ENCODE measurements around the gene YTHDC2. TPM values are rescaled to one million over a fixed set of nuclear protein-coding genes. Genes with fewer than 3 reads are reported as not detected.

Gene YTHDC2
- total RNA-seq, result 10 to 100 TPM; 11.1 to 38.9 (median 21.2) TPM

DNA sequence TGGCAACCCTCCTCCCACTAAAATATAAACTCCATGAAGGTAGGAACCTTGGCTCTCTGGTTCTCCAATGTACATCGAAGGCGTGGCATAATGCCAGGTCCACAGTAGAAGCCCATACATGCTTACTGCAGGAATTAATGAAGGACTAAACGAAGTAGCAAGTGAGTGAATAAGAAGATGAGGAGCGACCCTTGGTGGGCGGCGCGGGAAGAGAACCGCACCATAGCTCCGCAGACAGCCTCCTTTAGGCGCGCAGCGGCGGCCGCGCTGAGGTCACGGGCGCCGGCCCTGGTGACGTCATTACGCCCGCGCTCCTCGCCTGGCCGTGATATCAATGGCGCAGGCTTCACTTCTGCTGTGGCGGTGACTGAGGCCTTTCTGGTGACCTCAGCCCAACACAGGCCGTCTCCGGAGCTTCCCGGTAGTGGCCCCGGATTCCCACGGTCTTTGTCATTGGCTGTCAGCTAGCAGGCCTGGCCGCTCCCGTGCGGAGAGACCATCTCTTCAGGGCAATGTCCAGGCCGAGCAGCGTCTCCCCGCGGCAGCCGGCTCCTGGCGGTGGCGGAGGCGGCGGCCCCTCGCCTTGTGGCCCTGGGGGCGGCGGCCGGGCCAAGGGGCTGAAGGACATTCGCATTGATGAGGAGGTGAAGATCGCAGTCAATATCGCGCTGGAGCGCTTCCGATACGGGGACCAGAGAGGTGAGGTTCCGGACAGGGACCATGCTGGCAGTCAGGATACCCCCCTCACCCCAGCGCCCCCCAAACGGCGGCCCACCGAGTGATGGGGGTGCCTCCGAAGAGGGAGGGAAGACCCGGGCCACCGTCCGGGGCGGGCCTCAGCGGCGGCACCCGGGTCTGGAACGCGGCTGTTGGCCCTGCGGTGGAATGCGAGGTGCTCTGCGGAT lies at the start of gene YTHDC2:
TSS of gene YTHDC2 (plus strand) at position 311 of the 905 bp plus-strand sequence. CDS start at position 513, 202 bp downstream.
- H3K4me3 ChIP-seq, result peak within 1 kb of the TSS; percentile 70 to 88
- peak; percentile 96 for ATAC-seq
- H3K27me3 ChIP-seq, result no peaks in the 10 kb centered on the region
- WGBS, 2 donors (ENCODE audit: low coverage in 1 of 2), result 2 to 18% methylated on average over 3 to 13 of the region's 72 CpGs
- peaks cover 0 to 37% (median 3%) of the 10 kb centered on the region in 3 donors for H3K4me1 ChIP-seq
- no peaks in the 10 kb centered on the region for H3K9me3 ChIP-seq
- peaks cover 0 to 22% of the 10 kb centered on the region in 2 donors for H3K36me3 ChIP-seq
- H3K27ac ChIP-seq, result peak within 1 kb of the TSS; percentile 79 to 98 (median 94)
- TF ChIP-seq POLR2AphosphoS5 (IDR thresholded peaks at IDR 0.05), result peak; percentile 75
- TF ChIP-seq EP300 (IDR thresholded peaks at IDR 0.05), result no peak
- TF ChIP-seq, protein P1, sequence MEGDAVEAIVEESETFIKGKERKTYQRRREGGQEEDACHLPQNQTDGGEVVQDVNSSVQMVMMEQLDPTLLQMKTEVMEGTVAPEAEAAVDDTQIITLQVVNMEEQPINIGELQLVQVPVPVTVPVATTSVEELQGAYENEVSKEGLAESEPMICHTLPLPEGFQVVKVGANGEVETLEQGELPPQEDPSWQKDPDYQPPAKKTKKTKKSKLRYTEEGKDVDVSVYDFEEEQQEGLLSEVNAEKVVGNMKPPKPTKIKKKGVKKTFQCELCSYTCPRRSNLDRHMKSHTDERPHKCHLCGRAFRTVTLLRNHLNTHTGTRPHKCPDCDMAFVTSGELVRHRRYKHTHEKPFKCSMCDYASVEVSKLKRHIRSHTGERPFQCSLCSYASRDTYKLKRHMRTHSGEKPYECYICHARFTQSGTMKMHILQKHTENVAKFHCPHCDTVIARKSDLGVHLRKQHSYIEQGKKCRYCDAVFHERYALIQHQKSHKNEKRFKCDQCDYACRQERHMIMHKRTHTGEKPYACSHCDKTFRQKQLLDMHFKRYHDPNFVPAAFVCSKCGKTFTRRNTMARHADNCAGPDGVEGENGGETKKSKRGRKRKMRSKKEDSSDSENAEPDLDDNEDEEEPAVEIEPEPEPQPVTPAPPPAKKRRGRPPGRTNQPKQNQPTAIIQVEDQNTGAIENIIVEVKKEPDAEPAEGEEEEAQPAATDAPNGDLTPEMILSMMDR (IDR thresholded peaks at IDR 0.05), result peak in 2 of 4 experiments; percentile 11 to 36
- peak; percentile 61 to 65 for TF ChIP-seq POLR2A (IDR thresholded peaks at IDR 0.05)

DNA sequence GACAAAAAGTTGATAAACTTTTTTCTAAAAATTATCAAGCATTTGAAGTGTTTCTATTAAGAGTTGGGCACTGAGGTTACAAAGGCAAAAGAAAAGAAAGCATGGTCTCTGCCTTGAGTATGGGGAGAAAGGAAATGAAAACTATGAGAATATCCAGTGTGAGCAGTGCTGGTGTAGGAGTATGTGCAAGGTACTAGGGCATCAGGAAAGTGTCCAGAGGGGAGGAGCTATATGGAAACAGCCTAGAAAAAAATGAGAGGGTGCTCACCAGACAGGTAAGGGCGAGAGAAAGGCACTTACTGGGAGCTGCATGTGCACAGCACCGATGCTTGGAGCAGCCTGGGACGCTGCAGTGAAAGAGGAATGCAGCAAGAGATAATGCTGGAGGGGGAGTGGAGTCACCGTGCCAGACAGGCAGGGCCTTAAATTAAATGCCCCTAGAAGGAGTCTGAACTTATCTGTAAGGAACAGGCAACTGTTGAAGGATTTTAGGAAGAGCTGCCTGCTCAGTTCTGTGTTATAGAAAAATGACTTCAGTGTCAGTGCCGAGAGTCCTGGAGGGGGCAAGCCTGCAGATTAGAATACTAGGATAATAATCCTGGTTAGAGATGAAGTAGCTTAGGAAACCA lies 39.3 kb upstream of the YTHDC2 start:
- no peak overlapping the region for H3K4me3 ChIP-seq
- no peaks in the 10 kb centered on the region for H3K9me3 ChIP-seq
- H3K27me3 ChIP-seq, result no peaks in the 10 kb centered on the region
- ATAC-seq, result no peak
- no peaks in the 10 kb centered on the region for H3K36me3 ChIP-seq
- 27 to 63% methylated on average over 4 to 5 of the region's 5 CpGs for WGBS, 2 donors (ENCODE audit: low coverage in 1 of 2)
- no peaks in the 10 kb centered on the region for H3K4me1 ChIP-seq
- H3K27ac ChIP-seq, result no peak overlapping the region
- TF ChIP-seq POLR2AphosphoS5 (IDR thresholded peaks at IDR 0.05), result no peak

DNA sequence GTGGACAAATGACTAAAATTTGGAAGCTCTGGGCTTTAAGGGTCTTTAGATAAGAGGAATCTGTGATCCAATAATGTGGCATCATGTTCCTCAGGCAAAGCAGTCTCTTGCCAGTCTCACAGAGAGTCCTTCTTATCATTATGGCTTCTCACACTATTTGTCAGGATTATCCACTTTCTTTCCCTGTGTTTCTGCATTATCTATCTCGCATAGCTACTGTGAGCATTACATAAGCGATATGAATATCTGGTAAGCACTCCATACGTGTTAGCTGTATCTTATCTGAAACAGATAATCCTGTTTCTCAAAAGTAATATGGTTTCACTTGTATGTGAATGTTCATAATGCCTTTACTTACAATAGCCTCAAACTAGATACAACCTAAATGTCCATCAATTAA lies 34.8 kb upstream of the YTHDC2 start:
- Histone ChIP-seq H3K4me1 (no peaks in the 10 kb centered on the region), H3K9me3 (no peaks in the 10 kb centered on the region), H3K4me3 (no peak overlapping the region), H3K36me3 (no peaks in the 10 kb centered on the region), H3K27me3 (no peaks in the 10 kb centered on the region), H3K27ac (no peak overlapping the region)
- 78 to 90% methylated on average over 3 of the region's 3 CpGs for WGBS, 2 donors (ENCODE audit: low coverage in 1 of 2)
- TF ChIP-seq, protein P1 (IDR thresholded peaks at IDR 0.05), result no peak
- TF ChIP-seq EP300 (IDR thresholded peaks at IDR 0.05) (no peak), POLR2AphosphoS5 (IDR thresholded peaks at IDR 0.05) (no peak), POLR2A (IDR thresholded peaks at IDR 0.05) (no peak)
- ATAC-seq, result no peak

DNA sequence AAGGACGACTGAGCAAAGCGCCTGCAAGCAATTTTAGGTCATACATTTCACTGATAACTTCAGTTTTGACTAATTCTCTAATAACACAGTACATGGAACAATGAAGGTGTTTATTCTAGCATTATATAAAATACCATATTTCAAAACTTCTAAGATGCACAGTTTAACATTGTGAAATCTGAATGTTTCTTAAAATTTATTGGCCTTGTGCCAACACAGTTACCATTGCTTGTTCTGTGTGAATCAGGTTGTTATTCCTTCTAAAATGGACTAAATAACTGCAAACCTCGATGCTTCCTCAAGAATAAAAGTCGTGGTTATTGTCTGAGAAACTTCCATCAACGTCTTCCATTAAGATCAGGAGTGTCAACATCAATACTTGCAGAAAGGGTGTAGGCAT lies 33.3 kb upstream of the YTHDC2 start:
- ATAC-seq, result no peak
- no peak overlapping the region for H3K4me3 ChIP-seq
- no peaks in the 10 kb centered on the region for H3K4me1 ChIP-seq
- WGBS, 2 donors (ENCODE audit: low coverage in 1 of 2), result 69 to 80% methylated on average over 5 of the region's 5 CpGs
- no peak overlapping the region for H3K27ac ChIP-seq
- no peaks in the 10 kb centered on the region for H3K27me3 ChIP-seq
- TF ChIP-seq EP300 (IDR thresholded peaks at IDR 0.05), result no peak
- TF ChIP-seq POLR2A (IDR thresholded peaks at IDR 0.05), result no peak
- TF ChIP-seq, protein P1 (IDR thresholded peaks at IDR 0.05), result no peak
- no peaks in the 10 kb centered on the region for H3K9me3 ChIP-seq
- H3K36me3 ChIP-seq, result no peaks in the 10 kb centered on the region

- 0 to 6% methylated on average over 2 to 17 of the region's 18 CpGs for WGBS, 2 donors (ENCODE audit: low coverage in 1 of 2)
- peaks cover 0 to 21% (median 0%) of the 10 kb centered on the region in 3 donors for H3K4me1 ChIP-seq
- H3K9me3 ChIP-seq, result peaks cover 0 to 13% (median 0%) of the 10 kb centered on the region in 3 donors
- ATAC-seq, result peak; percentile 19
- peak overlapping the region in 2 of 4 donors; percentile 52 to 76 for H3K27ac ChIP-seq
- no peaks in the 10 kb centered on the region for H3K36me3 ChIP-seq
- peak overlapping the region; percentile 34 to 66 for H3K4me3 ChIP-seq
- no peak for TF ChIP-seq EP300 (IDR thresholded peaks at IDR 0.05)
- TF ChIP-seq POLR2A (IDR thresholded peaks at IDR 0.05), result no peak
- TF ChIP-seq, protein P1 (IDR thresholded peaks at IDR 0.05), result no peak
- TF ChIP-seq POLR2AphosphoS5 (IDR thresholded peaks at IDR 0.05), result no peak
- H3K27me3 ChIP-seq, result peaks cover 16% of the 10 kb centered on the region
Measured at GRCh38 chr5:113487416-113487780, 26.1 kb upstream of the YTHDC2 start.
